K562 (cell line): ENCODE data around the gene PHKG1. TPM values are rescaled to one million over a fixed set of nuclear protein-coding genes. Genes with fewer than 3 reads are reported as not detected.

Experiments used
- ARHGAP35 ChIP-seq: fragments of 450-650 bp; IDR thresholded peaks from 2 replicates; pipeline ENCODE4 v1.6.1; 2018; ENCODE audit not compliant: partially characterized antibody
- ASH1L ChIP-seq: fragments of 450-650 bp; IDR thresholded peaks from 2 replicates; pipeline ENCODE4 v1.6.1; 2018; ENCODE audit warnings: borderline replicate concordance, mild to moderate bottlenecking, low read depth; ENCODE audit not compliant: partially characterized antibody
- ATF7 ChIP-seq: fragments of 450-650 bp; IDR thresholded peaks from 2 replicates; pipeline ENCODE4 v1.7.1; 2014; ENCODE audit warnings: mild to moderate bottlenecking, moderate library complexity
- COPS2 ChIP-seq: fragments of 450-650 bp; conservative IDR thresholded peaks from 2 replicates; pipeline ENCODE4 v1.6.1; 2016; ENCODE audit warnings: mild to moderate bottlenecking, moderate library complexity
- GABPB1 ChIP-seq: sonication (generic); formaldehyde crosslinking; IDR thresholded peaks from 2 replicates; pipeline ENCODE4 v1.8.0; 2022; ENCODE audit warnings: mild to moderate bottlenecking, missing genetic modification reagents
- HIVEP1 ChIP-seq: fragments of 250-450 bp; sonication (Bioruptor Pico); IDR thresholded peaks from 2 replicates; pipeline ENCODE4 v1.4.0; 2020; ENCODE audit warnings: mild to moderate bottlenecking
- ILF3 ChIP-seq: fragments of 450-650 bp; IDR thresholded peaks from 2 replicates; pipeline ENCODE4 v1.6.1; 2018; ENCODE audit warnings: antibody characterized with exemption, mild to moderate bottlenecking, moderate library complexity, borderline replicate concordance
- OTX1 ChIP-seq: fragments of 450-650 bp; formaldehyde crosslinking; IDR thresholded peaks from 2 replicates; pipeline ENCODE4 v1.4.0; 2022; ENCODE audit warnings: mild to moderate bottlenecking
- PHB ChIP-seq: fragments of 250-450 bp; sonication (Bioruptor Pico); IDR thresholded peaks from 2 replicates; pipeline ENCODE4 v1.5.0; 2021
- POLR2AphosphoS5 ChIP-seq: IDR thresholded peaks from 2 replicates; pipeline ENCODE4 v1.6.1; 2011; ENCODE audit warnings: mild to moderate bottlenecking, low read depth, low read length, moderate library complexity; ENCODE audit not compliant: control insufficient read depth, insufficient read depth
- SIN3A ChIP-seq, 2 experiments: fragments of 150-350 bp in 1 of 2; IDR thresholded peaks; 2 replicates each; pipeline ENCODE4 v1.6.1; 2011 to 2016; ENCODE audit warnings: borderline replicate concordance in 2 of 2, low read depth in 2 of 2, low read length in 2 of 2, mild to moderate bottlenecking in 2 of 2, moderate library complexity in 2 of 2; ENCODE audit not compliant: control insufficient read depth in 1 of 2
- SPI1 ChIP-seq: IDR thresholded peaks from 2 replicates; pipeline ENCODE4 v1.6.1; 2011; ENCODE audit warnings: low read depth, low read length, control low read depth, borderline replicate concordance
- SRSF1 ChIP-seq: fragments of 200-400 bp; formaldehyde crosslinking; IDR thresholded peaks from 2 replicates; pipeline ENCODE4 v1.6.1; 2017; ENCODE audit warnings: mild to moderate bottlenecking, low read depth, low read length, moderate library complexity
- TAF1 ChIP-seq: IDR thresholded peaks from 2 replicates; pipeline ENCODE4 v1.6.1; 2011; ENCODE audit warnings: mild to moderate bottlenecking, low read length, moderate library complexity; ENCODE audit not compliant: insufficient read depth, control insufficient read depth, severe bottlenecking; ENCODE audit errors: extremely low read depth
- TAF15 ChIP-seq: fragments of 200-400 bp; formaldehyde crosslinking; IDR thresholded peaks from 2 replicates; pipeline ENCODE4 v1.6.1; 2017; ENCODE audit warnings: mild to moderate bottlenecking, low read depth, low read length, moderate library complexity
- ZNF212 ChIP-seq: fragments of 450-650 bp; formaldehyde crosslinking; IDR thresholded peaks from 2 replicates; pipeline ENCODE4 v1.4.0; 2020; ENCODE audit warnings: mild to moderate bottlenecking
- ZNF232 ChIP-seq: sonication (generic); formaldehyde crosslinking; IDR thresholded peaks from 2 replicates; pipeline ENCODE4 v1.8.0; 2022; ENCODE audit warnings: mild to moderate bottlenecking, missing genetic modification reagents
- ZNF584 ChIP-seq: fragments of 200-800 bp; sonication (Bioruptor generic); IDR thresholded peaks from 2 replicates; pipeline ENCODE4 v1.6.1; 2016; ENCODE audit warnings: low read depth, mild to moderate bottlenecking, missing genetic modification characterization, missing compliant biosample characterization
- ZNF764 ChIP-seq: fragments of 250-450 bp; sonication (Bioruptor Pico); IDR thresholded peaks from 2 replicates; pipeline ENCODE4 v1.4.0; 2020; ENCODE audit warnings: low read depth, mild to moderate bottlenecking, moderate library complexity
- polyA plus RNA-seq, 8 experiments: library from polyadenylated mRNA; depleted of rRNA in 4 of 8; stranded (reverse) in 5 of 8; unstranded in 3 of 8; fragments of >200 nt; fragmentation: Nextera tagmentation in 2 of 8; fragmentation: Illumina TruSeq in 1 of 8; extraction: Ambion mirVana in 2 of 8; extraction: Trizol in 1 of 8; gene quantifications; 2 replicates each; pipeline versions ENCODE4 v1.2.1 to v1.2.3, GENCODE V29; 2011 to 2014; ENCODE audit warnings: inconsistent platforms in 1 of 8, missing spikeins in 1 of 8
- total RNA-seq, 7 experiments: library from RNA; depleted of rRNA in 6 of 7; stranded (reverse); fragments of >200 nt in 6 of 7; fragmentation: Illumina TruSeq in 2 of 7; extraction: Trizol in 2 of 7; gene quantifications; 2 replicates each; pipeline versions ENCODE4 v1.2.1 to v1.2.3, GENCODE V29; 2011 to 2021; ENCODE audit warnings: low replicate concordance in 1 of 7
- TF ChIP-seq, protein P1 (sequence below): fragments of 200-800 bp; sonication (Bioruptor generic); IDR thresholded peaks from 2 replicates; pipeline ENCODE4 v1.6.1; 2017; ENCODE audit warnings: missing genetic modification characterization, missing compliant biosample characterization
- TF ChIP-seq, protein P2 (sequence below): sonication (generic); formaldehyde crosslinking; IDR thresholded peaks from 2 replicates; pipeline ENCODE4 v1.8.1; 2023; ENCODE audit warnings: mild to moderate bottlenecking, missing genetic modification reagents
- TF ChIP-seq, protein P3 (sequence below): fragments of 450-650 bp; IDR thresholded peaks from 2 replicates; pipeline ENCODE4 v1.6.1; 2016; ENCODE audit warnings: low read depth, mild to moderate bottlenecking, moderate library complexity

The PHKG1 gene
- total and polyA plus RNA-seq, 9 of the 15 experiments (the other 6 are each of a cell fraction or from before 2014, with no cell fraction given) = 0.10 to 0.83 (median 0.46) TPM

DNA sequence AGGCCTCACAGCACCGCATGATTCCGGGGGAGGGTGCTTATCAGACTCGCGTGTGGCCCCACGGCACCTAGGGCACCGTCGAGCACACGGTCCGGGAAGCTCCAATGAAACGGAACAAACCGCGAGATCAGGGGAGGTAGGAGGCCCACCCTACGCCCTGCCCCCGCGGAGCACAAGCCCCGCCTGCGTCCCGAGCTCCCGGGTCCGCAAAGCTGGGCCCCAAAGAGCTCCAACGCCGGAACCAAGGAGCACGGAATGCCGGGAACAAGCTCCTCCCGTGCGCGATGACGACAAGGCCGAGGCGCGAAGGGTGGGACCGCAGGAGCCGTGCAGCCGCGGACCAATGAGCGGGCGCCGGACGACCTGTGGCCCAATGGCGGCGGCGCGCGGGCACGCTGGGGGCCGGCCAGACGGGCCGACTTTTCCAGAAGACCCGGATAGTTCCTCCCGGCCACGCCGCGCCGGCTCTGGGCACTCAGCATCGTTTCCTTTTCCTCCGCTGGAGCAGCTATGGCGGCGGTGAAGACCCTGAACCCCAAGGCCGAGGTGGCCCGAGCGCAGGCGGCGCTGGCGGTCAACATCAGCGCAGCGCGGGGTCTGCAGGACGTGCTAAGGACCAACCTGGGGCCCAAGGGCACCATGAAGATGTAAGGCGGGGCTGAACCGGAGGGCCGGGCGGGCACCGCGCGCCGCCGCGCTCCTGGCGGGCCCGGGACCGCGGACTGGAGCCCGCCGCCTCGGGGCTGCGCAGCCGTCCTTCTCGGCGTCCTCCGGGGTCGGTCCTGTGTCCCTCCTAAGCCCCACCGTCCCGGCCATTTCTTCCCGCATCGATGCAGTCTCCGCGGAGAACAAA lies 41.2 kb downstream of the PHKG1 start, which contains the start of the genes CCT6A and PSPH (continued):
- TF ChIP-seq, protein P1, sequence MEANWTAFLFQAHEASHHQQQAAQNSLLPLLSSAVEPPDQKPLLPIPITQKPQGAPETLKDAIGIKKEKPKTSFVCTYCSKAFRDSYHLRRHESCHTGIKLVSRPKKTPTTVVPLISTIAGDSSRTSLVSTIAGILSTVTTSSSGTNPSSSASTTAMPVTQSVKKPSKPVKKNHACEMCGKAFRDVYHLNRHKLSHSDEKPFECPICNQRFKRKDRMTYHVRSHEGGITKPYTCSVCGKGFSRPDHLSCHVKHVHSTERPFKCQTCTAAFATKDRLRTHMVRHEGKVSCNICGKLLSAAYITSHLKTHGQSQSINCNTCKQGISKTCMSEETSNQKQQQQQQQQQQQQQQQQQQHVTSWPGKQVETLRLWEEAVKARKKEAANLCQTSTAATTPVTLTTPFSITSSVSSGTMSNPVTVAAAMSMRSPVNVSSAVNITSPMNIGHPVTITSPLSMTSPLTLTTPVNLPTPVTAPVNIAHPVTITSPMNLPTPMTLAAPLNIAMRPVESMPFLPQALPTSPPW = peak; percentile 80
- TF ChIP-seq ATF7 (peak; percentile 96), SIN3A (IDR thresholded peaks at IDR 0.05; ENCODE audit: borderline replicate concordance in 2 of 2, control insufficient read depth in 1 of 2, low read depth in 2 of 2, low read length in 2 of 2) (peak; percentile 14 to 51; a peak in 1 of 4 replicates), ZNF232 (CRISPR knock-in tag) (no peak; the same call in 1 of the 2 replicates), OTX1 (CRISPR knock-in tag) (no peak), GABPB1 (peak; percentile 56; the same call in 1 of the 2 replicates), ILF3 (peak; percentile 22; the same call in 1 of the 2 replicates), POLR2AphosphoS5 (peak; percentile 64), ZNF584 (CRISPR knock-in tag) (no peak), TAF1 (peak; percentile 75), ZNF764 (CRISPR knock-in tag) (no peak), TAF15 (no peak), ASH1L (peak; percentile 69), SPI1 (no peak), PHB (CRISPR knock-in tag) (no peak), HIVEP1 (no peak), ARHGAP35 (no peak), SRSF1 (no peak), ZNF212 (CRISPR knock-in tag) (no peak), COPS2 (no peak)
- TF ChIP-seq, protein P2, sequence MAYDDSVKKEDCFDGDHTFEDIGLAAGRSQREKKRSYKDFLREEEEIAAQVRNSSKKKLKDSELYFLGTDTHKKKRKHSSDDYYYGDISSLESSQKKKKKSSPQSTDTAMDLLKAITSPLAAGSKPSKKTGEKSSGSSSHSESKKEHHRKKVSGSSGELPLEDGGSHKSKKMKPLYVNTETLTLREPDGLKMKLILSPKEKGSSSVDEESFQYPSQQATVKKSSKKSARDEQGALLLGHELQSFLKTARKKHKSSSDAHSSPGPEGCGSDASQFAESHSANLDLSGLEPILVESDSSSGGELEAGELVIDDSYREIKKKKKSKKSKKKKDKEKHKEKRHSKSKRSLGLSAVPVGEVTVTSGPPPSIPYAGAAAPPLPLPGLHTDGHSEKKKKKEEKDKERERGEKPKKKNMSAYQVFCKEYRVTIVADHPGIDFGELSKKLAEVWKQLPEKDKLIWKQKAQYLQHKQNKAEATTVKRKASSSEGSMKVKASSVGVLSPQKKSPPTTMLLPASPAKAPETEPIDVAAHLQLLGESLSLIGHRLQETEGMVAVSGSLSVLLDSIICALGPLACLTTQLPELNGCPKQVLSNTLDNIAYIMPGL (CRISPR knock-in tag) = peak; percentile 60; the same call in 1 of the 2 replicates
- TF ChIP-seq, protein P3, sequence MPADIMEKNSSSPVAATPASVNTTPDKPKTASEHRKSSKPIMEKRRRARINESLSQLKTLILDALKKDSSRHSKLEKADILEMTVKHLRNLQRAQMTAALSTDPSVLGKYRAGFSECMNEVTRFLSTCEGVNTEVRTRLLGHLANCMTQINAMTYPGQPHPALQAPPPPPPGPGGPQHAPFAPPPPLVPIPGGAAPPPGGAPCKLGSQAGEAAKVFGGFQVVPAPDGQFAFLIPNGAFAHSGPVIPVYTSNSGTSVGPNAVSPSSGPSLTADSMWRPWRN = 0 out of 2 replicates have a peak, but pooled peaks have one; percentile 47
